Measurements from ENCODE around the gene CD8B. TPM values are rescaled to one million over a fixed set of nuclear protein-coding genes. Genes with fewer than 3 reads are reported as not detected.
A peak's percentile ranks its signal among the peaks of the same experiment; 100 is the strongest.

The CD8B gene
- total and polyA plus RNA-seq, 2 of the 13 experiments (the other 11 are each of a cell fraction or from before 2014, with no cell fraction given), result 0.04 TPM; not detected in 1

DNA sequence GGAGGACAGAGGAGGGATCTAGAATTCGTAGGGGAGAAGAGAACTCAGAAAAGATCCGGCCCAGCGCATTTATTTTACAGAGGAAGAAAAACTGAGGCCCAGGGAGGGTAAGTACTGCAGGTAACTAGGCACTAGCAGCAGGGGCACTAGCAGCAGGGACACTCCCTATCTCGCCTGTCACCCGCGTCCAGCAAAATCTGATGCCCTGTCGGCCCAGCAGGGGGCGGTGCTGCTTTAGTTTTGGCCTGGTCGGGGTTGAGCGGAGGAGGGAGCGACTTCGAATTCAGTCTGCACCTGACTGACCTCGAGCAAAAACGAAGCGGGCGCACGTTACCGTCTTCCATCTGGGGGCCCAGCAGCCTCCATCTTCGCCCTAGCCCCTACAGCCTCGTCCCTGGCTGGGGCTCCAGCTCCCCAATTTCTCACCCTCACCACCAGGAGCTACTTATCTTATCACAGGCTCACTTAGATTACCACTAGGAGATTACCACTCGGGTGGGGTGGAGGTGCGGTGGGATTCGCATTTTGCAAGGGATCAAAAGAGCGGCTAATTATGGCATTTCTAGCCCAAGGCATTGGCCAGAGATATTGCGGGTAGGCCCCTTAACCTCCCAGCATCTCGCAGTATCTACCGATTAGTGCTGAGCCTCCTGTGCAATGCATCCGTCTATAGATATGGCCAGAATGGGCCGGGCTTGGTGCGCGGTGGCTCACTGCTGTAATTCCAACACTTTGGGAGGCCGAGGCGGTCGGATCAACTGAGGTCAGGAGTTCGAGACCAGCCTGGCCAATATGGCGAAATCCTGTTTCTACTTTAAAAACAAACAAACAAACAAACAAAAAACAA is 53.1 kb downstream of the CD8B start (continued):
- TF ChIP-seq, protein P1, sequence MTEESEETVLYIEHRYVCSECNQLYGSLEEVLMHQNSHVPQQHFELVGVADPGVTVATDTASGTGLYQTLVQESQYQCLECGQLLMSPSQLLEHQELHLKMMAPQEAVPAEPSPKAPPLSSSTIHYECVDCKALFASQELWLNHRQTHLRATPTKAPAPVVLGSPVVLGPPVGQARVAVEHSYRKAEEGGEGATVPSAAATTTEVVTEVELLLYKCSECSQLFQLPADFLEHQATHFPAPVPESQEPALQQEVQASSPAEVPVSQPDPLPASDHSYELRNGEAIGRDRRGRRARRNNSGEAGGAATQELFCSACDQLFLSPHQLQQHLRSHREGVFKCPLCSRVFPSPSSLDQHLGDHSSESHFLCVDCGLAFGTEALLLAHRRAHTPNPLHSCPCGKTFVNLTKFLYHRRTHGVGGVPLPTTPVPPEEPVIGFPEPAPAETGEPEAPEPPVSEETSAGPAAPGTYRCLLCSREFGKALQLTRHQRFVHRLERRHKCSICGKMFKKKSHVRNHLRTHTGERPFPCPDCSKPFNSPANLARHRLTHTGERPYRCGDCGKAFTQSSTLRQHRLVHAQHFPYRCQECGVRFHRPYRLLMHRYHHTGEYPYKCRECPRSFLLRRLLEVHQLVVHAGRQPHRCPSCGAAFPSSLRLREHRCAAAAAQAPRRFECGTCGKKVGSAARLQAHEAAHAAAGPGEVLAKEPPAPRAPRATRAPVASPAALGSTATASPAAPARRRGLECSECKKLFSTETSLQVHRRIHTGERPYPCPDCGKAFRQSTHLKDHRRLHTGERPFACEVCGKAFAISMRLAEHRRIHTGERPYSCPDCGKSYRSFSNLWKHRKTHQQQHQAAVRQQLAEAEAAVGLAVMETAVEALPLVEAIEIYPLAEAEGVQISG (CRISPR knock-in tag; IDR thresholded peaks at IDR 0.05), result peak; percentile 23; the same call in 1 of the 2 replicates
- TF ChIP-seq, protein P2, sequence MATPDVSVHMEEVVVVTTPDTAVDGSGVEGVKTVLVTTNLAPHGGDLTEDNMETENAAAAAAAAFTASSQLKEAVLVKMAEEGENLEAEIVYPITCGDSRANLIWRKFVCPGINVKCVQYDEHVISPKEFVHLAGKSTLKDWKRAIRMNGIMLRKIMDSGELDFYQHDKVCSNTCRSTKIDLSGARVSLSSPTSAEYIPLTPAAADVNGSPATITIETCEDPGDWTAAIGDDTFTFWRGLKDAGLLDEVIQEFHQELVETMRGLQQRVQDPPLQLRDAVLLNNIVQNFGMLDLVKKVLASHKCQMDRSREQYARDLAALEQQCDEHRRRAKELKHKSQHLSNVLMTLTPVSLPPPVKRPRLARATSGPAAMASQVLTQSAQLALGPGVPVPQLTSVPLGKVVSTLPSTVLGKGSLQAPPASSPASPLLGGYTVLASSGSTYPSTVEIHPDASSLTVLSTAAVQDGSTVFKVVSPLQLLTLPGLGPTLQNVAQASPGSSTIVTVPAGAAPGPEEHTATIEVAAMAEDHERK (CRISPR knock-in tag; IDR thresholded peaks at IDR 0.05; ENCODE audit: low read depth), result no peak
- TF ChIP-seq PITX1 (CRISPR knock-in tag; IDR thresholded peaks at IDR 0.05) (peak; percentile 76), ZNF670 (CRISPR knock-in tag; IDR thresholded peaks at IDR 0.05; ENCODE audit: borderline replicate concordance) (no peak; the same call in 1 of the 2 replicates), ZFP90 (CRISPR knock-in tag; IDR thresholded peaks at IDR 0.05; ENCODE audit: borderline replicate concordance) (peak; percentile 46; the same call in 1 of the 2 replicates), ZNF484 (CRISPR knock-in tag; IDR thresholded peaks at IDR 0.05; ENCODE audit: borderline replicate concordance, low read depth) (no peak), ZNF263 (CRISPR knock-in tag; IDR thresholded peaks at IDR 0.05) (peak; percentile 45; the same call in 1 of the 2 replicates), ARNT2 (CRISPR knock-in tag; IDR thresholded peaks at IDR 0.05; ENCODE audit: low read depth) (peak; percentile 85), ZNF720 (CRISPR knock-in tag; IDR thresholded peaks at IDR 0.05) (no peak), TBL1XR1 (IDR thresholded peaks at IDR 0.05; ENCODE audit: borderline replicate concordance, low read length, partially characterized antibody) (no peak), ZNF224 (CRISPR knock-in tag; IDR thresholded peaks at IDR 0.05) (no peak), CBFB (CRISPR knock-in tag; IDR thresholded peaks at IDR 0.05) (0 out of 2 replicates have a peak, but pooled peaks have one; percentile 13), NR2C2 (CRISPR knock-in tag; IDR thresholded peaks at IDR 0.05; ENCODE audit: borderline replicate concordance) (no peak), NFKBIZ (CRISPR knock-in tag; IDR thresholded peaks at IDR 0.05) (no peak)
- TF ChIP-seq, protein P3, sequence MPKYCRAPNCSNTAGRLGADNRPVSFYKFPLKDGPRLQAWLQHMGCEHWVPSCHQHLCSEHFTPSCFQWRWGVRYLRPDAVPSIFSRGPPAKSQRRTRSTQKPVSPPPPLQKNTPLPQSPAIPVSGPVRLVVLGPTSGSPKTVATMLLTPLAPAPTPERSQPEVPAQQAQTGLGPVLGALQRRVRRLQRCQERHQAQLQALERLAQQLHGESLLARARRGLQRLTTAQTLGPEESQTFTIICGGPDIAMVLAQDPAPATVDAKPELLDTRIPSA (CRISPR knock-in tag; IDR thresholded peaks at IDR 0.05; ENCODE audit: borderline replicate concordance), result peak; percentile 24; the same call in 1 of the 2 replicates
- TF ChIP-seq, protein P4, sequence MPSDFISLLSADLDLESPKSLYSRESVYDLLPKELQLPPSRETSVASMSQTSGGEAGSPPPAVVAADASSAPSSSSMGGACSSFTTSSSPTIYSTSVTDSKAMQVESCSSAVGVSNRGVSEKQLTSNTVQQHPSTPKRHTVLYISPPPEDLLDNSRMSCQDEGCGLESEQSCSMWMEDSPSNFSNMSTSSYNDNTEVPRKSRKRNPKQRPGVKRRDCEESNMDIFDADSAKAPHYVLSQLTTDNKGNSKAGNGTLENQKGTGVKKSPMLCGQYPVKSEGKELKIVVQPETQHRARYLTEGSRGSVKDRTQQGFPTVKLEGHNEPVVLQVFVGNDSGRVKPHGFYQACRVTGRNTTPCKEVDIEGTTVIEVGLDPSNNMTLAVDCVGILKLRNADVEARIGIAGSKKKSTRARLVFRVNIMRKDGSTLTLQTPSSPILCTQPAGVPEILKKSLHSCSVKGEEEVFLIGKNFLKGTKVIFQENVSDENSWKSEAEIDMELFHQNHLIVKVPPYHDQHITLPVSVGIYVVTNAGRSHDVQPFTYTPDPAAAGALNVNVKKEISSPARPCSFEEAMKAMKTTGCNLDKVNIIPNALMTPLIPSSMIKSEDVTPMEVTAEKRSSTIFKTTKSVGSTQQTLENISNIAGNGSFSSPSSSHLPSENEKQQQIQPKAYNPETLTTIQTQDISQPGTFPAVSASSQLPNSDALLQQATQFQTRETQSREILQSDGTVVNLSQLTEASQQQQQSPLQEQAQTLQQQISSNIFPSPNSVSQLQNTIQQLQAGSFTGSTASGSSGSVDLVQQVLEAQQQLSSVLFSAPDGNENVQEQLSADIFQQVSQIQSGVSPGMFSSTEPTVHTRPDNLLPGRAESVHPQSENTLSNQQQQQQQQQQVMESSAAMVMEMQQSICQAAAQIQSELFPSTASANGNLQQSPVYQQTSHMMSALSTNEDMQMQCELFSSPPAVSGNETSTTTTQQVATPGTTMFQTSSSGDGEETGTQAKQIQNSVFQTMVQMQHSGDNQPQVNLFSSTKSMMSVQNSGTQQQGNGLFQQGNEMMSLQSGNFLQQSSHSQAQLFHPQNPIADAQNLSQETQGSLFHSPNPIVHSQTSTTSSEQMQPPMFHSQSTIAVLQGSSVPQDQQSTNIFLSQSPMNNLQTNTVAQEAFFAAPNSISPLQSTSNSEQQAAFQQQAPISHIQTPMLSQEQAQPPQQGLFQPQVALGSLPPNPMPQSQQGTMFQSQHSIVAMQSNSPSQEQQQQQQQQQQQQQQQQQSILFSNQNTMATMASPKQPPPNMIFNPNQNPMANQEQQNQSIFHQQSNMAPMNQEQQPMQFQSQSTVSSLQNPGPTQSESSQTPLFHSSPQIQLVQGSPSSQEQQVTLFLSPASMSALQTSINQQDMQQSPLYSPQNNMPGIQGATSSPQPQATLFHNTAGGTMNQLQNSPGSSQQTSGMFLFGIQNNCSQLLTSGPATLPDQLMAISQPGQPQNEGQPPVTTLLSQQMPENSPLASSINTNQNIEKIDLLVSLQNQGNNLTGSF (CRISPR knock-in tag; IDR thresholded peaks at IDR 0.05), result 0 out of 2 replicates have a peak, but pooled peaks have one; percentile 69
